GM19043 (cell line): ENCODE measurements around the gene TMEM125.

Experiments
- ATAC-seq: cut with Tn5 transposase; IDR thresholded peaks from one replicate; pipeline ENCODE4 v1.9.1; 2021; ENCODE audit warnings: low read depth; ENCODE audit not compliant: unreplicated experiment

The TMEM125 gene

DNA sequence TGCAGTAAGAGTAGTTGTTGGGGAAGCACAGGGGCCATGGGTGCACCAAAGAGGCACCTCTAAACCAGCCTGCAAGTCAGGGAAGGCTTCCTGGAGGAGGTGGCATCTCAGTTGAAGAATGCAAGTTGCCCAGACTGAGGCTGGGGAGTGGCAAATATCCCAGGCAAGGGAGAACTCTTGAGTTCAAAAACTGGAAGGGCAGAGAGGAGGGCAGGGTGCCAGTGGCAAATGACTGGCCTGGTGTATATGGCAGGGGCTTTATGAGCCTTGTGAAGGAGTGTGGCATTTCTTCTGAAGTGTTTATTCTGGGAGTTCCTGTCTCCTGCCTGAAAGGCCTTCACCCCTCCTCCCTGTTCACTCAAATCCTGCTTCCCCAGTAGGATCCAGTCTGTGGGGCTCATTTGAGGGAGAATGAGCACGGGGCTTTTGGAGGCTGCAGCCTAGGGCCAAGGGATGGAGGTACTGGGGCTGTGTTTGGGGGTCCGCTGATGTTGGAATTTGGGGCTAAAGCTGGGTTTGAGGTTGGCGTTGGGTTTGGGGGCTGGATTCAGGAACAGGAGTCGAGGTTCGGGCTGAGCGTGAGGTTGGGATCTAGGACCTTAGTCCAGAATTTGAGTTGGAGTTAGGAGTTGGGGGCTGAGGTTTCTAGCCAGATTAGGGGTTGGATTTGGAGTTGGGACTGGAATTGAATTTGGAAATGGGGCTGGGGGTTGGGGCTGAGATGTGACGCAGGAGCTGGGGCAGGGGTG lies at the start of gene TMEM125:
Gene TMEM125, plus strand, starts transcription at position 357 of the 749 bp plus-strand sequence. CDS start 2,740 bp downstream, outside the sequence.
- no peak for ATAC-seq

DNA sequence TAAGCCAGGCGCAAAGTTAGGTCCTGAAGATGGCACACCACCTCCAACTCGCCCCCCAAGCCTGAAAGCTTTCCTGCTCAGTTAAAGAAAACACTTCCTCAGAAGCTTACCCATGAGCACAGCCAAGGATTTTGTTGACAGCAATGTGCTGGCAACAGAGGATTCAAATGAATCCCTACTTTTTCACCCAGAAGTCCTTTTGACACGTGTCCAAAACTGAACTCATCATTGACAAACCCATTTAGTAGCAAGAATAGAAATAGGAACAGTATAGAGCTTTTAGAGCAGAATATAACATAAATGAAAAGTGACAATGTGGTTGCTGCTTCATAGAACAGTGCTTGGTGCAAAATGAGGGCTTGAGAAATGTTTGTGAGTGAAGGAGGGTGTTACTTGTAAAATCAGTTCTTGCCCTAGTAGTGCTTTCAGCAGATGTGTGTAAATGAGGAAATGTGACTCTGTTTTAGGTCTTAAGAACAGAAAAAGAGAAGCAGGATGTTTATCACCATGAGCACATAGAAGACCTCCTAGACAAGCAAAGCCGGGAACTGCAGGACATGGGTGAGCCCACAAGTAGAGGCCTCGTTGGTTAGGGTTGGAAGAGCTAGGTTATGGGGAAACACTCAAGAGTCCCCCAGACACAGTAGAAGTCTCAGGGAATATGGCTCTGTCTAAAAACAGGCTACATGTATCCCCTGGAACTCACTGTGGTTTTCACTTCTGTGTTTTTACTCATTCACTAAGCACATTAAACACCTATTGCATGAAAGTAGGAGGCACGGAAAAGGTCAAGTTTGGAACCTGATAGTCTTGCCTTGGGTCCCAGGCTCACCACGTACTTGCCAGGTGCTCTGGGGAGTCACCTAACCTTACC lies 48.6 kb upstream of the TMEM125 start:
- ATAC-seq: peak; percentile 77

DNA sequence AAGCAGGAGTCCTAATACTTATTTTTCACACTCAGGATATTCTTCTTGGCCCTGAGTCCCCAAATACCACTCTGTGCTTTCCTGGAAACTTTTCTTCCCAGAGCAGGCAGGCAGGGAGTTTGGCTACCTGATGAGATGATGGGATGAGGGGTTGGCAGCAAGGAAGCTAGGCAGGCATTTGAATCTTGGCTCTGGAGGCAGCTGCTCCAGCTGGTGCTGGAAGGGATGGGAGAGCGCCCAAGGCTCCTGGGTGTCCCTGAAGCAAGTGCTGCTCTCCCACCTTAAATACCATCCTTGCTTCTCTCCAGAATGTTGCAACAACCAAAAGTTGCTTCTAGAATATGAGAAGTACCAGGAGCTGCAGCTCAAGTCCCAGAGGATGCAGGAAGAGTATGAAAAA lies 48.0 kb upstream of the TMEM125 start:
- no peak for ATAC-seq

DNA sequence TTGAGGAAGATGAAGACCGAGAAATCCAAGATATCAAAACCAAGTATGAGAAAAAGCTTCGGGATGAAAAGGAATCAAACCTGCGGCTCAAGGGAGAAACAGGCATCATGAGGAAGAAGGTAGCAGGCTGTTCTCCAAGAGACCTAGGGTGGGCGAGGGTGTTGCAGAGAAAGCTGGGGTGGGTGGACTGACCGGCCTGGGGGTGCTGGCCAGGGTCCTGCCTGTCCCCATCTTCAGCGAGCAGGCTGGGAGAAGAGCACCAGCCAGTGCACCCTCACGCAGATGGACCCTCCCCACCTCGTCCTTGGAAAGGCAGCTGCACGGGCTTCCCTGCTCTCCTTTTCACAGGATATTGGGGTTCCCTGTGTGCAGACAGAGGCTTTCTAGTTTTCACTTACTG lies 46.9 kb upstream of the TMEM125 start:
- no peak for ATAC-seq

DNA sequence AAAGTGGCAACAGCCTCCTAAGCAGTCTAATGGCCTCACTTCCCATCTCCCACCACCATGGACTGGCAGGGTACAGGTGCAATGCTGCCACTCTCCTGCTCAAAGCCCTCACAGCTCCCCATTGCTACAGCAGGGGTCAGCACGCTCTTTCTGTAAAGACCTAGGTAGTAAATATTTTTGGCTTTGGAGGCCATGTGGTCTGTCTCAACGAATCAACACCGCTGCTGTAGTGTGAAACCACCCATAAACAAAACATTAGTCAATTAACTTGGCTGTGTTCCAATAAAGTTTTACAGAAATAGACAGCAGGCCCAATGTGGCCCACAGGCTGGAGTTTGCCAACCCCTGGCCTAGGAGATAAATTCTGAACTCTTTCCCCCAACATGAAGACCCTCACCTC lies 44.6 kb upstream of the TMEM125 start:
- no peak for ATAC-seq

DNA sequence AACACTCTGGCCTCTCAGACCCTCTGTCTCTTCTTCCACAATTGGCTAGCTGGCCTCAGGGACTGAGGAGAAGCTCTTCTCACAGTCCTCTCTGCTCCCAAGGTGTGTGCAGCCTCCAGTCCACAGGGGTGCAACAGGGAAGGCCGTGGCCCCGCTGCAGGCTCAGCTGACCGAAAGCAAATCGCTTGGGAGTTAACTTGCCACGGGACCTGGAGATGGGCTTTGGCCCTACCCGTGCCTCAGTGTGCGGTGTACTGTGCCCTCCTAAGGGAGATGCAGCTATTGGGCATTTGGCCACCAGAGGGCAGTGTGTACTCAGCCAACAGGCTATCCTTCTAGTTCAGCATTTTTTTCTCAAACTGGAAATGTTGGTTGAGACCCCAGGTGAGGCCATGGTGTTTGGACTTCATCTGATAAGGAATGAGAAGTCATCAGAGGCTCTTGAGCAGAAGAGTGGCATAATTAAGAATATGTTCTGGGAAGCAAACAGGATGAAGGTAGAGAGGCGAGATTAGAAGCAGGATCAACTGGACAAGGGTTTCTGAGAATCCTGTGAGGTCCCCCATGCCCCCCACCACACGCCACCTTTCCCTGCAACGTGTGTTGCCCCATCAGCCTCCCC lies 42.5 kb upstream of the TMEM125 start:
- peak; percentile 47 for ATAC-seq

DNA sequence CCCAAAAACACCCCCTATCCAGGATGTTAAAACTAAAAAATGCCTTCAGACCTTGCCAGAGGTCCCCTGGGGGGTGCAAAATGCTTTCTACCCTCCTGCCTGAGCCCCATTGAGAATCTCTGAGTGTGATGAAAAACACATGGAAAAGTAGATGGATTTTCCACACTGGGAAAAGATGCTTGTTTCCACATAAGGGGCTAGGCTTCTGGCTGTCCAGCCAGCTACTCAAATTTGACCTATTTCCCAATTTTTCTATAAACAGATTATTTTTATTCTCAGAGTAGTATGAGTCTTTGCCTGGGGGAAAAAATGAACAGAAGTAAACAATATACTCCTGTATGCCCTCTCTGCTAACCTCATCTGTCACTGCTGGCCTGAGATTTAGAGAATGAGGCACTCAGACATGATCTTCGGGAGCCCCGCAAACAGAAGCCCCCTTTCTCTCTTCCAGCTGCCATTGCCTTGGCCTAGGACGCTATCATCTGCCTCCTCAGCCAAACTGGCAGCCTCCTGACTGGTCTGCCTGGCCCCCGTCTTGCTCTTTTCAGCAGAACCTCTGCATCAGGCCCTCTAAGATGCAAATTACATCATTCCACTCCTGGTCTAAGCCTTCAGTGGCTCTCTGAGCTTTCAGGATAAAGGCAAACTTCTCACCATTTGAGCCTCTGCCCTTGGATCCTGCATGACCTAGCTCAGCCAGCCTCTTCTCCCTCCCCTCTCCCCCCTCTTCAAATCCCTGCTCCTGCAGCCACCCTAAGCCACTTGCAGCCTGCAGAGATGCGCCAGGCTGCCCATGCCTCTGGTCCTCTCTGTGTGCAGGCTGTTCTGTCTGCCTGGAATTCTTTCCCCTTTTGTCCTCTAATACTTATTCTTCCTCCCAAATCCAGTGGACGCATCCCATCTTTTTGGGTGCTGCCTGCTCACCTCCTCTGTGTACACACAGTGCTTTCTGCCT lies 39.7 kb upstream of the TMEM125 start:
- ATAC-seq: no peak

DNA sequence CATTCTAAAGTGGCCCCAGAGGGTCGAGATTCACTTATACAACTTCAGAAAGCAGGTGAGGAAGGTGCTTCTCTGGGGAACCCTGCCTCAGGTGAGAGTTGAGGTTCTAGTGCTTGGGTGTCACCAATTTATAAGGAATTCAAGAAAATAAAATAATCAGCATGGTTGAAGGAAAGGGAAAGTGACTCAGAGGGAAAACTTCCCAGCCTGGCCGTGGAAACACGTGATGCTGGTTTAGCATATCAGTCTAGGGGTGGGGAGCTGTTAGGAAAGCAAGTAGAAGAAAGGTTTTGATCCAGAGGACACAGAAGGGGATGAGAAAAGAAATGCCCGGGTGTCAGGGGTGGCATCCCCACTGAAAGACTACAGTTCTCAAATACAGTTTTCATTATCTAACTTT lies 37.7 kb upstream of the TMEM125 start:
- no peak for ATAC-seq

DNA sequence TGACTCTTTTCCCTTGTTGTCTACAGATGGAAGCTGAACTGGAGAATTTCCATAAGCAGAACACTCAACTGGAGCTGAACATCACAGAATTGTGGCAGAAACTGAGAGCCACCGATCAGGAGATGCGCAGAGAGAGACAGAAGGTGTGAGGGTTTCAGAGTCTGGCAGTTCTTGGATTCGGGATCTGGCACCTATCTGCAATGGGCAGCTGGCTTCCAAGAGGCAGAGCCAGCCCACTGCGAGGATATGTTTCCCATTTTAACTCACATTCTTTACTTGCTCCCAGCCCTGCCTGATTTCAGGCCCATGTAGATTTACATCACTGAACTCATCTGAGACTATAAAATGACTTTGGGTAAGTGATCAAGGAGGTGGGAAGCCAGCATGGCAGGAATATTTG lies 37.3 kb upstream of the TMEM125 start:
- no peak for ATAC-seq

DNA sequence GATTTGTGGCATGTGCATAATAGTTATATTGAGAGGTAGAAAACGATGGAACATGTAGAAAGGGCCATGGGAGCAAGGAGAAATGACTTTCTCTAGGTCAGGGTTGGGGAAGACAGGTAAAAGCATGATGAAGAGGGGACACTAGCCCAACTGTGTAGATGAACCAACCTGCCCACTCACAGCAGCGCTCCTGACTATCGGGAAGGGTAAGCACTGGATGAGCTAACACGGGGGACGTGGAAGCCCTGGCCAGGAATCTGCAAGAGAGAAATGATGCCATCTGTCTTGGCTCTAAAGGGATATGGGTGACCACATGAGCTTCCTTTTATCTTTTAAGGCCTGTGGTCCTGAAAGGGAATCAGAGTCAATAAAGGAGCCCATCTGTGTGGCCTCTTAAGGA lies 36.2 kb upstream of the TMEM125 start:
- ATAC-seq: no peak

DNA sequence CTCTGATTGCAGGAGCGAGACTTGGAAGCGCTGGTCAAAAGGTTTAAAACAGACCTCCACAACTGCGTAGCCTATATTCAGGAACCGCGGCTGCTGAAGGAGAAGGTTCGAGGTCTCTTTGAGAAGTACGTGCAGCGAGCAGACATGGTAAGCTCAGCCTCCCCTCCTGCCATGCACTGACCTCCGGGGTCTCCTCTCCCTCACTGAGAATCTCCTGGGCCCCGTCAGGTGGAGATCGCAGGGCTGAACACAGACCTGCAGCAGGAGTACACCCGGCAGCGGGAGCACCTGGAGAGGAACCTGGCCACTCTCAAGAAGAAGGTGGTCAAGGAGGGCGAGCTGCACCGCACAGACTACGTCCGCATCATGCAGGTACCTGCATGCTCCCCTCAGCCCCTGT lies 35.5 kb upstream of the TMEM125 start:
- no peak for ATAC-seq

DNA sequence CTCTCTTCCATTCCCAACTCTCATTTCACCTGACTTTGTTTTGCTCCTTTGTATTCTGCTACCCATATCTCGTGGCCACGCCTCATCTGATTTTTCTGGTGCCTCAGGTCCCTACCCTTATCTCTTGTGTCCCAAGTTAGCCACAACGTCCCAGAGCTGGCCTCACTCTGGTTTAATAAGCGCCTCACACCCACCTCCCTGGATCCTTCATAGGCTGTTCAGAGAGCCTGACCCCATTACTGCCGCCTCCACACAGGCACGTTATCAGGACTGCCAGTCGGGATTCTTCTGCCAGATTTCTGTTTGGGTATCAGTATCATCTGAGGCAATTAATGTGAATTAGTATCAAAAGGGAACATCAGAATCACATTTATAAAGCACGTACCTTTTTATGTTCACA lies 34.7 kb upstream of the TMEM125 start:
- ATAC-seq: no peak

DNA sequence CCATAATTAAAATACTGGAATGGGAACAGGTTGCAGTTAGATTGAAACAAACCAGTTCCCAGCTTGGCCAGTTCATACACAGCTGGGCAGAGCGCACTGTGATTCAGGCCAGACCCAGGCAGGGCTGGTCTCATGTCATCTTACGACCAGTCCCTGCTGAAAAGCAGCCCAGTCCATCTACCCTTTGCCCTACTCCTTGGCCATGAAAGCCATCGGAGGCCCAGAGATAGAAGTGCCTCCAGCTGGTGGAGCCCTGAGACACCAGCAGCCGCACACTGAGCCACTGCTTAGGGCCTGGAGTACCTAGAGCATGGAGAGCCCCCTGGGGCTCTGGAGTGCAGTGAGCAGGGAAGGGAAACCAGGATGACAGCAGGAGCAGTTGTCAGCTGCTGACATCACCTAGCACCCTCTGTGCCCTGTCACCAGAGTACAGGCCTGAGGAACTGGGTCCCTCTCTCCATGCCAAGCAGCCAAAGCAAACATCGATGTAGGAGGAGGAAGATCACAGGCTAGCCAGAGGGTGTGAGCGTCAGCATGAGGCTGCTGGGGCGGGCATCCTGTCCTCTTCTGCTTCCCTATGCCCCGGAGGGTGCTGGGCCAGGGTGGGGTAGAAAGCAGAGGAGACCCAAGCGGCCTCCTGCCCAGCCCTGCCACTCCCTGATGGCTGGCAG lies 34.2 kb upstream of the TMEM125 start:
- ATAC-seq: no peak

DNA sequence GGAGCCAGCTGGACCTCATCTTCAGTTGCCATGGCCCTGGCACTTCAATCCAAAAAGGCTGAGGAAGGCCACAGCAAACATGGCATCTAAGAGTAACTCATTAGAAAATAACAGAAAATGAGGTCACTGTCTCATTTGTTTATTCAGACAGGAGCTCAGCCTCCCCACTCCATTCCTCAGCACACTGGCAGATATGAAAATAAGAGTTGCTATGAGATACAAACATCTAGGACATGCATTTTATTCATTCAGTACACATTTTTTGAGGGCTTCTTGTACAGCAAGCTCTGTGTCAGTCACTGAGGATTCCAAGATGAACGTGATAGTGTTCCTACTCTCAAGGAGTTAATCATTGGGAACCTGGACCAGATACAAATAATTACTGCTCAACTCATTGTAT lies 32.7 kb upstream of the TMEM125 start:
- ATAC-seq: no peak

DNA sequence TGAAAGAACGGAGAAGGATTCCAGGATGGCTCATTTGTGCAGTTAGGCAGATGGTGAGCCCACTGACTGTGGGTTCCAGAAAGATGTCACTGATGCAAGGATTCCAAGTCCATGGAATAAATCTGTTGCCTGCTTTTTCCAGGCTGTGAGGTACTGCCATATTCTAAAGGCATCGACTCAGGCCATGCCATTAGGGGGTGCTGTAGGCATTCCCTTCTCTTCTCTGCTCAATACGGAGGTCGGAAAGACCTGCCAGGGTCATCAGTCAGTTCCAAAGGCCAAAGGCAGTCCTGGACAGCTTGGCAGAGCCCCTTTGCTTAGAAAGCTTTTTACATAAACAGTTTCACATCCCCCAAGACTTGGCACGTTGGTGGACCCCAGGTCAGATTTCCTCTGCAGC lies 31.7 kb upstream of the TMEM125 start:
- ATAC-seq: no peak

DNA sequence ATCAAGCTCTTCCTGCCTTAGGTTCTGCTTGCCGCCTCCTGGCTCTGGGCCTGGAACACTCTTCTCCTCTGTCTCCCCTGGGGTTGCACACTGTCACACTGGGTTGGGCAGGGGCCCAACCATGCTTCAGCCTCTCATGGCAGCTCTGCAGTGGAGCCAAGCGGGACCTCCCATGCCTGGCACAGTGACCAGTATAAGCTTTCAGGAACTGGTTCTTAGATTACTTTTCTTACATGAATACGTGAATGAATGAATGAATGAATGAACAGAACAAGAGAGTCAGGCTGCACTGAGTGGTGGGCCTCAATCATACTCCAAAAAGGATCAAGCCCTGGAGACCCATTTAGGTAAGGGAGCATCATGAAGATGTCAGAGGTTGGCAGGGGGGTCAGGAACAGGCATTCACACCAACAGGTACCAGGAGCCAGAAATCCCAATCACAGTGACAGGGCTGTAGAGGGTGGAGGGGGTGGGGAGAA lies 30.8 kb upstream of the TMEM125 start:
- no peak for ATAC-seq

DNA sequence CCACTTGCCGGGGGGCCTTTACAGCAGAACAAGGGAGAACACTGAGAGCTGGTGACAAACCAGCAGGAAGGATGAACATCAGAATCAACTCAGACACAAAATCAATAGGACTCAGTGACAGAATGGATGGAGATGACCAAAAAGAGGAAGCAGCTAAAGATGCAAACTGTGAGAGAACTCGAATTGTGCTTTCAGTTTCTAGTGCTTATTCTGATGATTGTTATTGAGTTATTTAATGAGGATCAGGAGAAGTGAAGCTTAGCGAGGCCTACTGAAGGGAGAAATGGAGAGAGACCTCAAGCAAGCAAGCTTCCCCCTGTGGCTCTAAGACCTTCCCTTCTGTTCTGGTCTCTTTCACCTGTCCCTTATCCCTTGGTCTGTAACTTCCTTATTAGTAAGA lies 30.3 kb upstream of the TMEM125 start:
- ATAC-seq: peak; percentile 84

DNA sequence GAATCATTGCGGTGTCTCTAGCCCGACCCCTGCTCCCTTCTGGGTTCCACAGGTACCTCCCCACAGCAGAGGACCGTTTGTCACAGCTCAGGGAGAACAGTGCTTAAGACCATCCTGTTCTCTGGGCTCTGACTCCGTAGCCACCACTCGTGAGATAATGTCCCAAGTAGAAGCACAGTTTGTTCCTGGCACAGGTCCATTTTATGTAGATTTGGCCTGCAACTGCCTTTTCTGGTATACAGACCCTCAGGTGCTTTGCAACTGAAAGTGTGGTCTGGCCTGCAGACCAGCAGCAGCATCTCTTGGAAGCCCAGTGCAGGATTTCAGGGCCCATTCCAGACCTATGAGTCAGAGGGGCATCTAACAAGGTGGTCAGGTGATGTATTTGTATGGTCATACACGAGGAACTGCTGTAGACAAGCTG lies 28.4 kb upstream of the TMEM125 start:
- no peak for ATAC-seq

DNA sequence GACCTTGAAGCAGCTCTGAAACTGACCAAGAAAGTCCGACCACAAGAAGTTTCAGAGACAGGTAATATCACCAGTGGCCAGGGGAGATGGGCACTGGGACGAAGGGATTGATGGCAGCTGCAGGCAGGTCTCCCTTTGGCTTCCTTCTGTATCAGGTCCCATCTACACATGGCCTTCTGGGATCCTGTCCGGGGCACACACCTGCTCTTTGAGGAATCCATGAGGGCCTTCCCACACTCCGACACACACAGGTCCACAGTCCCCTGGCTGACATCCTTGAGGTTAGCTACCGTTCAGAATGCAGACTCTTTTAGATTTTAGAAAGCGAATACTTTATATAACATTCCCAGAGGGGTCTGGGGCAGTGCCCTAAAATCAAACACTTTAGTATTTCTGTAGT lies 26.5 kb upstream of the TMEM125 start:
- no peak for ATAC-seq
